DOHH2 (cell line): ENCODE results near the gene CYP4F3.

ENCODE experiments used
- H3F3A ChIP-seq: fragments of 200-600 bp; sonication (generic), shearing (Covaris generic); 2 replicates; pipeline ENCODE4 v1.6.0; 2016; ENCODE audit warnings: antibody characterized with exemption, mild to moderate bottlenecking; ENCODE audit not compliant: control insufficient read depth, insufficient read depth
- H3K27ac ChIP-seq: fragments of 200-600 bp; sonication (generic); 2 replicates; pipeline ENCODE4 v1.5.1; 2014; ENCODE audit warnings: low read depth, mild to moderate bottlenecking, low read length, moderate library complexity
- H3K27me3 ChIP-seq: fragments of 200-600 bp; sonication (generic); 2 replicates; pipeline ENCODE4 v1.6.1; 2014; ENCODE audit warnings: mild to moderate bottlenecking, low read length, mixed read lengths; ENCODE audit not compliant: control insufficient read depth
- H3K36me3 ChIP-seq: fragments of 200-600 bp; sonication (generic); 2 replicates; pipeline ENCODE4 v1.6.1; 2014; ENCODE audit warnings: mild to moderate bottlenecking, low read length, moderate library complexity, mixed read lengths; ENCODE audit not compliant: control insufficient read depth
- H3K4me1 ChIP-seq: fragments of 200-600 bp; sonication (generic); 2 replicates; pipeline ENCODE4 v1.6.1; 2014; ENCODE audit warnings: mild to moderate bottlenecking, low read length, mixed read lengths; ENCODE audit not compliant: control insufficient read depth
- H3K4me2 ChIP-seq: fragments of 200-600 bp; sonication (generic); 2 replicates; pipeline ENCODE4 v1.6.0; 2014; ENCODE audit warnings: mild to moderate bottlenecking, low read length, moderate library complexity
- H3K4me3 ChIP-seq: fragments of 200-600 bp; sonication (generic); 2 replicates; pipeline ENCODE4 v1.5.1; 2014; ENCODE audit warnings: mild to moderate bottlenecking, low read length, mixed read lengths
- H3K79me2 ChIP-seq: fragments of 200-600 bp; sonication (generic); 2 replicates; pipeline ENCODE4 v1.6.1; 2014; ENCODE audit warnings: mild to moderate bottlenecking, low read length, mixed read lengths; ENCODE audit not compliant: control insufficient read depth
- H3K9me2 ChIP-seq: fragments of 200-600 bp; sonication (generic); replicated peaks from 2 replicates; pipeline ENCODE4 v1.6.1; 2014; ENCODE audit warnings: mild to moderate bottlenecking, low read length, mixed read lengths; ENCODE audit not compliant: control insufficient read depth
- H3K9me3 ChIP-seq: fragments of 200-600 bp; sonication (generic); 2 replicates; pipeline ENCODE4 v1.6.1; 2014; ENCODE audit warnings: antibody characterized with exemption, low read length, mixed read lengths; ENCODE audit not compliant: control insufficient read depth, insufficient read depth
- H4K20me1 ChIP-seq: fragments of 200-600 bp; sonication (generic); 2 replicates; pipeline ENCODE4 v1.6.0; 2014; ENCODE audit warnings: low read depth, mild to moderate bottlenecking, antibody characterized with exemption, low read length, moderate library complexity; ENCODE audit not compliant: control insufficient read depth, insufficient read depth
- EZH2phosphoT487 ChIP-seq: fragments of 200-600 bp; sonication (generic); IDR thresholded peaks from 2 replicates; pipeline ENCODE4 v1.6.1; 2017; ENCODE audit warnings: borderline replicate concordance, mild to moderate bottlenecking, antibody characterized with exemption, low read length, moderate library complexity, mixed read lengths
- TF ChIP-seq, protein P1 (sequence below): fragments of 200-600 bp; sonication (generic); IDR thresholded peaks from one replicate; pipeline ENCODE4 v1.5.1; 2014; ENCODE audit warnings: antibody characterized with exemption, mild to moderate bottlenecking, low read depth, low read length; ENCODE audit not compliant: poor library complexity, severe bottlenecking

CYP4F3 gene

GRCh38 chr19:15669891-15670290, 29.2 kb downstream of the CYP4F3 start:
- Histone ChIP-seq H3K4me3 (no peak overlapping the region), H3K27ac (no peak overlapping the region), H3K4me1 (no peaks in the 10 kb centered on the region), H3K9me2 (no peaks in the 10 kb centered on the region), H3K9me3 (no peaks in the 10 kb centered on the region), H3K4me2 (no peak overlapping the region), H3F3A (no peaks in the 10 kb centered on the region), H3K27me3 (no peaks in the 10 kb centered on the region), H3K79me2 (no peaks in the 10 kb centered on the region), H3K36me3 (no peaks in the 10 kb centered on the region), H4K20me1 (no peaks in the 10 kb centered on the region)
- no peak for TF ChIP-seq EZH2phosphoT487
- TF ChIP-seq, protein P1, sequence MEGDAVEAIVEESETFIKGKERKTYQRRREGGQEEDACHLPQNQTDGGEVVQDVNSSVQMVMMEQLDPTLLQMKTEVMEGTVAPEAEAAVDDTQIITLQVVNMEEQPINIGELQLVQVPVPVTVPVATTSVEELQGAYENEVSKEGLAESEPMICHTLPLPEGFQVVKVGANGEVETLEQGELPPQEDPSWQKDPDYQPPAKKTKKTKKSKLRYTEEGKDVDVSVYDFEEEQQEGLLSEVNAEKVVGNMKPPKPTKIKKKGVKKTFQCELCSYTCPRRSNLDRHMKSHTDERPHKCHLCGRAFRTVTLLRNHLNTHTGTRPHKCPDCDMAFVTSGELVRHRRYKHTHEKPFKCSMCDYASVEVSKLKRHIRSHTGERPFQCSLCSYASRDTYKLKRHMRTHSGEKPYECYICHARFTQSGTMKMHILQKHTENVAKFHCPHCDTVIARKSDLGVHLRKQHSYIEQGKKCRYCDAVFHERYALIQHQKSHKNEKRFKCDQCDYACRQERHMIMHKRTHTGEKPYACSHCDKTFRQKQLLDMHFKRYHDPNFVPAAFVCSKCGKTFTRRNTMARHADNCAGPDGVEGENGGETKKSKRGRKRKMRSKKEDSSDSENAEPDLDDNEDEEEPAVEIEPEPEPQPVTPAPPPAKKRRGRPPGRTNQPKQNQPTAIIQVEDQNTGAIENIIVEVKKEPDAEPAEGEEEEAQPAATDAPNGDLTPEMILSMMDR: no peak

- H3K4me3 ChIP-seq: no peak overlapping the region
- H3K4me1 ChIP-seq: no peaks in the 10 kb centered on the region
- H3K36me3 ChIP-seq: no peaks in the 10 kb centered on the region
Observed at GRCh38 chr19:15671237-15671821, 30.6 kb downstream of the CYP4F3 start.

GRCh38 chr19:15671891-15672579, 31.3 kb downstream of the CYP4F3 start:
- Histone ChIP-seq H3K9me2 (no peaks in the 10 kb centered on the region), H3K4me1 (no peaks in the 10 kb centered on the region), H4K20me1 (no peaks in the 10 kb centered on the region), H3K27ac (no peak overlapping the region), H3K9me3 (no peaks in the 10 kb centered on the region), H3F3A (no peaks in the 10 kb centered on the region), H3K79me2 (no peaks in the 10 kb centered on the region), H3K4me3 (no peak overlapping the region), H3K36me3 (no peaks in the 10 kb centered on the region), H3K4me2 (no peak overlapping the region), H3K27me3 (no peaks in the 10 kb centered on the region)
- TF ChIP-seq, protein P1: no peak
- no peak for TF ChIP-seq EZH2phosphoT487

More at GRCh38 chr19:15671237-15671821, 30.6 kb downstream of the CYP4F3 start:
- Histone ChIP-seq H3K27me3 (no peaks in the 10 kb centered on the region), H4K20me1 (no peaks in the 10 kb centered on the region), H3K27ac (no peak overlapping the region), H3K9me2 (no peaks in the 10 kb centered on the region), H3K9me3 (no peaks in the 10 kb centered on the region), H3F3A (no peaks in the 10 kb centered on the region), H3K4me2 (no peak overlapping the region), H3K79me2 (no peaks in the 10 kb centered on the region)
- no peak for TF ChIP-seq EZH2phosphoT487
- TF ChIP-seq, protein P1: no peak
